GM23338 (cell line): Measurements from ENCODE around the gene PNPLA7. TPM values are rescaled to one million over a fixed set of nuclear protein-coding genes. Genes with fewer than 3 reads are reported as not detected.
"Not testable (repeated sequence)": the region's sequence is repeated elsewhere in the genome, so short reads cannot be mapped to it uniquely, and the experiment has no call there.

Experiments
- ATAC-seq: fragments of 200-7000 bp; cut with Tn5 transposase; 3 replicates; pipeline ENCODE4 v1.9.1; 2020
- DNase-seq: peaks from one replicate; pipeline ENCODE4 v3.0.0-alpha.2; 2015; ENCODE audit warnings: low spot score
- H2AFZ ChIP-seq: fragments of 200-600 bp; sonication (generic); 2 replicates; pipeline ENCODE4 v1.8.0; 2016; ENCODE audit warnings: antibody characterized with exemption, mild to moderate bottlenecking, moderate library complexity
- H3F3A ChIP-seq: fragments of 200-600 bp; sonication (generic); replicated peaks from 2 replicates; pipeline ENCODE4 v1.8.0; 2017; ENCODE audit warnings: antibody characterized with exemption, mixed run types, low read depth
- H3K27ac ChIP-seq: fragments of 200-600 bp; sonication (generic); 2 replicates; pipeline ENCODE4 v1.6.1; 2016; ENCODE audit warnings: low read depth
- H3K27me3 ChIP-seq: fragments of 200-600 bp; sonication (generic); 2 replicates; pipeline ENCODE4 v1.8.0; 2016; ENCODE audit warnings: mild to moderate bottlenecking, mixed run types, moderate library complexity; ENCODE audit not compliant: insufficient read depth
- H3K36me3 ChIP-seq: fragments of 200-600 bp; sonication (generic); 2 replicates; pipeline ENCODE4 v1.8.0; 2016; ENCODE audit warnings: mild to moderate bottlenecking; ENCODE audit not compliant: insufficient read depth
- H3K4me1 ChIP-seq: fragments of 200-600 bp; sonication (generic); 2 replicates; pipeline ENCODE4 v1.8.0; 2016; ENCODE audit warnings: mild to moderate bottlenecking, moderate library complexity; ENCODE audit not compliant: insufficient read depth
- H3K4me2 ChIP-seq: fragments of 200-600 bp; sonication (generic); 2 replicates; pipeline ENCODE4 v1.7.1; 2017; ENCODE audit warnings: mixed run types
- H3K4me3 ChIP-seq: fragments of 200-600 bp; sonication (generic); 2 replicates; pipeline ENCODE4 v1.6.1; 2016; ENCODE audit warnings: mixed run types
- H3K79me2 ChIP-seq: fragments of 200-600 bp; sonication (generic); replicated peaks from 2 replicates; pipeline ENCODE4 v1.8.0; 2017; ENCODE audit warnings: mild to moderate bottlenecking; ENCODE audit not compliant: insufficient read depth
- H3K9me2 ChIP-seq: fragments of 200-600 bp; sonication (generic); 2 replicates; pipeline ENCODE4 v1.8.0; 2017; ENCODE audit not compliant: insufficient read depth
- H4K20me1 ChIP-seq: fragments of 200-600 bp; sonication (generic); replicated peaks from 2 replicates; pipeline ENCODE4 v1.8.0; 2017; ENCODE audit warnings: mild to moderate bottlenecking; ENCODE audit not compliant: insufficient read depth
- H3K27ac Mint-ChIP-seq: 2 replicates; pipeline ENCODE4 v1.8.0; 2020; ENCODE audit warnings: inconsistent platforms, mild to moderate bottlenecking, moderate library complexity, mixed read lengths
- H3K27me3 Mint-ChIP-seq: 3 replicates; pipeline ENCODE4 v1.8.0; 2022; ENCODE audit warnings: low read depth, mild to moderate bottlenecking, moderate library complexity, mixed read lengths, inconsistent platforms; ENCODE audit not compliant: insufficient read depth, poor library complexity
- H3K36me3 Mint-ChIP-seq: 3 replicates; pipeline ENCODE4 v1.8.0; 2021; ENCODE audit warnings: low read depth, mild to moderate bottlenecking, inconsistent platforms, moderate library complexity, mixed read lengths
- H3K4me1 Mint-ChIP-seq: 3 replicates; pipeline ENCODE4 v1.8.0; 2020; ENCODE audit warnings: mild to moderate bottlenecking, inconsistent platforms, mixed read lengths
- H3K4me3 Mint-ChIP-seq: 3 replicates; pipeline ENCODE4 v1.8.0; 2021; ENCODE audit warnings: moderate library complexity, mild to moderate bottlenecking, inconsistent platforms, mixed read lengths
- H3K9me3 Mint-ChIP-seq: 3 replicates; pipeline ENCODE4 v1.8.0; 2020; ENCODE audit warnings: moderate library complexity, mild to moderate bottlenecking, inconsistent platforms, mixed read lengths
- CREB1 ChIP-seq: fragments of 250-450 bp; sonication (Bioruptor Pico); IDR thresholded peaks from 2 replicates; pipeline ENCODE4 v1.5.0; 2020; ENCODE audit warnings: low read depth, mild to moderate bottlenecking, moderate library complexity
- CTCF ChIP-seq, 2 experiments: fragments of 200-600 bp in 1 of 2; sonication (generic) in 1 of 2; conservative IDR thresholded peaks; 2 replicates each; pipeline versions ENCODE4 v1.5.1 to v1.6.1; 2016 to 2017; ENCODE audit warnings: antibody characterized with exemption in 2 of 2, low read depth in 2 of 2, mild to moderate bottlenecking in 2 of 2, moderate library complexity in 1 of 2
- EZH2 ChIP-seq: fragments of 200-600 bp; sonication (generic); IDR thresholded peaks from one replicate; pipeline ENCODE4 v1.8.0; 2017; ENCODE audit warnings: antibody characterized with exemption, mild to moderate bottlenecking, low read depth; ENCODE audit not compliant: unreplicated experiment
- EZH2phosphoT487 ChIP-seq: fragments of 200-600 bp; sonication (generic); IDR thresholded peaks from one replicate; pipeline ENCODE4 v1.8.1; 2018; ENCODE audit warnings: antibody characterized with exemption; ENCODE audit not compliant: unreplicated experiment
- JUNB ChIP-seq: IDR thresholded peaks from one replicate; pipeline ENCODE4 v1.6.1; 2016; ENCODE audit warnings: antibody characterized with exemption; ENCODE audit not compliant: unreplicated experiment
- NANOG ChIP-seq: IDR thresholded peaks from 2 replicates; pipeline ENCODE4 v1.6.1; 2016; ENCODE audit warnings: antibody characterized with exemption, borderline replicate concordance
- POLR2AphosphoS5 ChIP-seq: IDR thresholded peaks from 2 replicates; pipeline ENCODE4 v1.6.1; 2016; ENCODE audit warnings: antibody characterized with exemption, low read depth
- REST ChIP-seq: IDR thresholded peaks from one replicate; pipeline ENCODE4 v1.6.1; 2018; ENCODE audit warnings: antibody characterized with exemption; ENCODE audit not compliant: unreplicated experiment
- STAT1 ChIP-seq: IDR thresholded peaks from one replicate; pipeline ENCODE4 v1.6.1; 2016; ENCODE audit warnings: antibody characterized with exemption; ENCODE audit not compliant: unreplicated experiment
- ZNF114 ChIP-seq: fragments of 250-450 bp; sonication (Bioruptor Pico); IDR thresholded peaks from 2 replicates; pipeline ENCODE4 v1.5.0; 2020; ENCODE audit warnings: mild to moderate bottlenecking, moderate library complexity
- ZNF331 ChIP-seq: fragments of 250-450 bp; sonication (Bioruptor Pico); IDR thresholded peaks from 2 replicates; pipeline ENCODE4 v1.5.0; 2020; ENCODE audit warnings: low read depth, mild to moderate bottlenecking, moderate library complexity
- polyA plus RNA-seq: library from polyadenylated mRNA; unstranded; fragments of >200 nt; fragmentation: Nextera tagmentation; extraction: Ambion mirVana; gene quantifications from 2 replicates; pipeline ENCODE4 v1.2.1, GENCODE V29; 2016
- total RNA-seq: library from RNA; depleted of rRNA; stranded (reverse); fragments of >200 nt; shearing (Covaris generic); gene quantifications from 2 replicates; pipeline ENCODE4 v1.2.3, GENCODE V29; 2014
- TF ChIP-seq, protein P1 (sequence below): fragments of 250-450 bp; sonication (Bioruptor Pico); IDR thresholded peaks from 2 replicates; pipeline ENCODE4 v1.5.0; 2020; ENCODE audit warnings: mild to moderate bottlenecking, moderate library complexity

PNPLA7 gene
- total and polyA plus RNA-seq, 2 experiments from 2014 or later = 0.45 to 0.80 TPM

DNA sequence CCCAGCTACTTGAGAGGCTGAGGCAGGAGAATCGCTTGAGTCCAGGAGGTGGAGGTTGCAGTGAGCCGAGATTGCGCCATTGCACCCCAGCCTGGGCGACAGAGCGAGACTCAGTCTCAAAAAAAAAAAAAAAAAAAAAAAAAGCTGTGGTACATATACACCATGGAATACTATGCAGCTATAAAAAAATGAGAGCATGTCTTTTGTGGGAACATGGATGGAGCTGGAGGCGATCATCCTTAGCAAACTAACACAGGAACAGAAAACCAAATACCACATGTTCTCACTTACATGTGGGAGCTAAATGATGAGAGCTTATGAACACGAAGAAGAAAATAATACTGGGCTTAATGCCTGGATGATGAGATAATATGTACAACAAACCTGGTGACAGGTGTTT is 46.4 kb upstream of the PNPLA7 start:
- H3K36me3 ChIP-seq, H3K27ac Mint-ChIP-seq, H3K79me2 ChIP-seq, H3K9me3 Mint-ChIP-seq, H3K9me2 ChIP-seq, DNase-seq, H4K20me1 ChIP-seq, H3K27me3 ChIP-seq, H3K4me3 Mint-ChIP-seq, ATAC-seq, H3K4me3 ChIP-seq, H3K27ac ChIP-seq, H3F3A ChIP-seq, H2AFZ ChIP-seq, H3K4me1 ChIP-seq, H3K4me2 ChIP-seq, H3K4me1 Mint-ChIP-seq, H3K36me3 Mint-ChIP-seq: not testable (repeated sequence)
- H3K27me3 Mint-ChIP-seq = peaks cover 12% of the 10 kb centered on the region

DNA sequence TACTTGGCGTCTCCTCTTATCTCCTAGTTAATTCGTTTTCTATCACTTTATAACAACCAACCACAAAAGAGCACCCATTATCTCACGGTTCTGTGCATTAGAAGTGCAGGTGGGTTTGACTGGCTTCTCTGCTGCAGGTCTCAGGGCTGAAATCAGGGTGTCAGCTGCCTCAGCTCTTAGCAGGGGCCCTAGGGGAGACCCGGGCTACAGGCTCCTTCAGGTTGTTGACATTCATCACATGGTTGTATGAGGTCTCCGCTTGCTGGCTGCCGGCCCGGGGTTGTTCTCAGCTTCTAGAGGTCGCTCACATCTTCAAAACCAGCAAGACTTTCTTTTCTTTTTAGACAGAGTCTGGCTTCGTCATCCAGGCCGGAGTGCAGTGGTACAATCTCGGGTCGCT is 43.0 kb upstream of the PNPLA7 start:
- Histone ChIP-seq H3K27ac (no peak overlapping the region), H3K9me2 (no peaks in the 10 kb centered on the region), H2AFZ (no peak overlapping the region), H3K4me1 (peaks cover 9% of the 10 kb centered on the region), H3K27me3 (no peaks in the 10 kb centered on the region), H3F3A (0 out of 2 replicates have a peak, but pooled peaks cover 7% of the 10 kb centered on the region), H3K79me2 (peaks cover 15% of the 10 kb centered on the region), H3K4me2 (no peak overlapping the region), H4K20me1 (peaks cover 13% of the 10 kb centered on the region; the same call in 1 of the 2 replicates), H3K36me3 (no peaks in the 10 kb centered on the region), H3K4me3 (no peak overlapping the region)
- H3K27ac Mint-ChIP-seq = no peak overlapping the region
- peaks cover 9% of the 10 kb centered on the region for H3K36me3 Mint-ChIP-seq
- peaks cover 2% of the 10 kb centered on the region; the same call in 1 of the 3 replicates for H3K9me3 Mint-ChIP-seq
- DNase-seq (no peak), ATAC-seq (no peak)
- H3K27me3 Mint-ChIP-seq = peaks cover 13% of the 10 kb centered on the region
- H3K4me3 Mint-ChIP-seq = no peak overlapping the region
- H3K4me1 Mint-ChIP-seq = no peaks in the 10 kb centered on the region; the same call in 2 of the 3 replicates
- TF ChIP-seq CTCF (conservative IDR thresholded peaks at IDR 0.05; ENCODE audit: low read depth in 2 of 2) (no peak), REST (no peak), EZH2 (no peak), EZH2phosphoT487 (no peak), JUNB (no peak), ZNF114 (CRISPR knock-in tag) (no peak), NANOG (no peak), POLR2AphosphoS5 (no peak), ZNF331 (no peak), CREB1 (CRISPR knock-in tag) (no peak), STAT1 (no peak)
- TF ChIP-seq, protein P1, sequence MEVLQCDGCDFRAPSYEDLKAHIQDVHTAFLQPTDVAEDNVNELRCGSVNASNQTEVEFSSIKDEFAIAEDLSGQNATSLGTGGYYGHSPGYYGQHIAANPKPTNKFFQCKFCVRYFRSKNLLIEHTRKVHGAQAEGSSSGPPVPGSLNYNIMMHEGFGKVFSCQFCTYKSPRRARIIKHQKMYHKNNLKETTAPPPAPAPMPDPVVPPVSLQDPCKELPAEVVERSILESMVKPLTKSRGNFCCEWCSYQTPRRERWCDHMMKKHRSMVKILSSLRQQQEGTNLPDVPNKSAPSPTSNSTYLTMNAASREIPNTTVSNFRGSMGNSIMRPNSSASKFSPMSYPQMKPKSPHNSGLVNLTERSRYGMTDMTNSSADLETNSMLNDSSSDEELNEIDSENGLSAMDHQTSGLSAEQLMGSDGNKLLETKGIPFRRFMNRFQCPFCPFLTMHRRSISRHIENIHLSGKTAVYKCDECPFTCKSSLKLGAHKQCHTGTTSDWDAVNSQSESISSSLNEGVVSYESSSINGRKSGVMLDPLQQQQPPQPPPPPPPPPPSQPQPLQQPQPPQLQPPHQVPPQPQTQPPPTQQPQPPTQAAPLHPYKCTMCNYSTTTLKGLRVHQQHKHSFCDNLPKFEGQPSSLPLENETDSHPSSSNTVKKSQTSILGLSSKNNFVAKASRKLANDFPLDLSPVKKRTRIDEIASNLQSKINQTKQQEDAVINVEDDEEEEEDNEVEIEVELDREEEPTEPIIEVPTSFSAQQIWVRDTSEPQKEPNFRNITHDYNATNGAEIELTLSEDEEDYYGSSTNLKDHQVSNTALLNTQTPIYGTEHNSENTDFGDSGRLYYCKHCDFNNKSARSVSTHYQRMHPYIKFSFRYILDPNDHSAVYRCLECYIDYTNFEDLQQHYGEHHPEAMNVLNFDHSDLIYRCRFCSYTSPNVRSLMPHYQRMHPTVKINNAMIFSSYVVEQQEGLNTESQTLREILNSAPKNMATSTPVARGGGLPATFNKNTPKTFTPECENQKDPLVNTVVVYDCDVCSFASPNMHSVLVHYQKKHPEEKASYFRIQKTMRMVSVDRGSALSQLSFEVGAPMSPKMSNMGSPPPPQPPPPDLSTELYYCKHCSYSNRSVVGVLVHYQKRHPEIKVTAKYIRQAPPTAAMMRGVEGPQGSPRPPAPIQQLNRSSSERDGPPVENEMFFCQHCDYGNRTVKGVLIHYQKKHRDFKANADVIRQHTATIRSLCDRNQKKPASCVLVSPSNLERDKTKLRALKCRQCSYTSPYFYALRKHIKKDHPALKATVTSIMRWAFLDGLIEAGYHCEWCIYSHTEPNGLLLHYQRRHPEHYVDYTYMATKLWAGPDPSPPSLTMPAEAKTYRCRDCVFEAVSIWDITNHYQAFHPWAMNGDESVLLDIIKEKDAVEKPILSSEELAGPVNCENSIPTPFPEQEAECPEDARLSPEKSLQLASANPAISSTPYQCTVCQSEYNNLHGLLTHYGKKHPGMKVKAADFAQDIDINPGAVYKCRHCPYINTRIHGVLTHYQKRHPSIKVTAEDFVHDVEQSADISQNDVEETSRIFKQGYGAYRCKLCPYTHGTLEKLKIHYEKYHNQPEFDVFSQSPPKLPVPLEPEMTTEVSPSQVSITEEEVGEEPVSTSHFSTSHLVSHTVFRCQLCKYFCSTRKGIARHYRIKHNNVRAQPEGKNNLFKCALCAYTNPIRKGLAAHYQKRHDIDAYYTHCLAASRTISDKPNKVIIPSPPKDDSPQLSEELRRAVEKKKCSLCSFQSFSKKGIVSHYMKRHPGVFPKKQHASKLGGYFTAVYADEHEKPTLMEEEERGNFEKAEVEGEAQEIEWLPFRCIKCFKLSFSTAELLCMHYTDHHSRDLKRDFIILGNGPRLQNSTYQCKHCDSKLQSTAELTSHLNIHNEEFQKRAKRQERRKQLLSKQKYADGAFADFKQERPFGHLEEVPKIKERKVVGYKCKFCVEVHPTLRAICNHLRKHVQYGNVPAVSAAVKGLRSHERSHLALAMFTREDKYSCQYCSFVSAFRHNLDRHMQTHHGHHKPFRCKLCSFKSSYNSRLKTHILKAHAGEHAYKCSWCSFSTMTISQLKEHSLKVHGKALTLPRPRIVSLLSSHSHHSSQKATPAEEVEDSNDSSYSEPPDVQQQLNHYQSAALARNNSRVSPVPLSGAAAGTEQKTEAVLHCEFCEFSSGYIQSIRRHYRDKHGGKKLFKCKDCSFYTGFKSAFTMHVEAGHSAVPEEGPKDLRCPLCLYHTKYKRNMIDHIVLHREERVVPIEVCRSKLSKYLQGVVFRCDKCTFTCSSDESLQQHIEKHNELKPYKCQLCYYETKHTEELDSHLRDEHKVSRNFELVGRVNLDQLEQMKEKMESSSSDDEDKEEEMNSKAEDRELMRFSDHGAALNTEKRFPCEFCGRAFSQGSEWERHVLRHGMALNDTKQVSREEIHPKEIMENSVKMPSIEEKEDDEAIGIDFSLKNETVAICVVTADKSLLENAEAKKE (CRISPR knock-in tag) = no peak
